GM12873 (cell line): Measurements from ENCODE around the gene FOXO3.

Experiments used
- CTCF ChIP-seq: IDR thresholded peaks from 2 replicates; pipeline ENCODE4 v1.5.1; 2012; ENCODE audit warnings: low read depth, mild to moderate bottlenecking, moderate library complexity, low read length, control low read depth; ENCODE audit not compliant: insufficient read depth; ENCODE audit errors: missing control alignments

FOXO3 gene

GRCh38 chr6:108564178-108564577, 3.5 kb downstream of the FOXO3 start:
- TF ChIP-seq CTCF, result no peak

- TF ChIP-seq CTCF, result no peak
These were observed 4.5 kb downstream of the FOXO3 start for GRCh38 chr6:108565091-108565766.

GRCh38 chr6:108565893-108566292, 5.2 kb downstream of the FOXO3 start:
- TF ChIP-seq CTCF, result no peak

- TF ChIP-seq CTCF, result no peak
These were observed 5.7 kb downstream of the FOXO3 start for GRCh38 chr6:108566406-108566805.

- no peak for TF ChIP-seq CTCF
These were observed 7.4 kb downstream of the FOXO3 start for GRCh38 chr6:108568101-108568500.

GRCh38 chr6:108568551-108569305, 8.0 kb downstream of the FOXO3 start:
- no peak for TF ChIP-seq CTCF

GRCh38 chr6:108570517-108570916, 9.8 kb downstream of the FOXO3 start:
- no peak for TF ChIP-seq CTCF
